HEK293 (cell line): Measurements from ENCODE around the gene PPIP5K2.

ENCODE experiments used
- ZNF121 ChIP-seq: fragments of 450-650 bp; formaldehyde crosslinking; IDR thresholded peaks from 2 replicates; pipeline ENCODE4 v1.5.1; 2016; ENCODE audit warnings: missing biosample characterization, missing genetic modification characterization
- ZNF239 ChIP-seq: fragments of 450-650 bp; formaldehyde crosslinking; IDR thresholded peaks from 2 replicates; pipeline ENCODE4 v1.5.1; 2016; ENCODE audit warnings: missing biosample characterization, missing genetic modification characterization
- ZNF24 ChIP-seq: fragments of 450-650 bp; formaldehyde crosslinking; IDR thresholded peaks from 2 replicates; pipeline ENCODE4 v1.5.1; 2016; ENCODE audit warnings: missing biosample characterization, missing genetic modification characterization
- ZNF362 ChIP-seq: fragments of 450-650 bp; formaldehyde crosslinking; IDR thresholded peaks from 2 replicates; pipeline ENCODE4 v1.5.1; 2016; ENCODE audit warnings: missing biosample characterization, missing genetic modification characterization
- ZSCAN18 ChIP-seq: fragments of 450-650 bp; formaldehyde crosslinking; IDR thresholded peaks from 2 replicates; pipeline ENCODE4 v1.5.1; 2016; ENCODE audit warnings: missing biosample characterization, missing genetic modification characterization

DNA sequence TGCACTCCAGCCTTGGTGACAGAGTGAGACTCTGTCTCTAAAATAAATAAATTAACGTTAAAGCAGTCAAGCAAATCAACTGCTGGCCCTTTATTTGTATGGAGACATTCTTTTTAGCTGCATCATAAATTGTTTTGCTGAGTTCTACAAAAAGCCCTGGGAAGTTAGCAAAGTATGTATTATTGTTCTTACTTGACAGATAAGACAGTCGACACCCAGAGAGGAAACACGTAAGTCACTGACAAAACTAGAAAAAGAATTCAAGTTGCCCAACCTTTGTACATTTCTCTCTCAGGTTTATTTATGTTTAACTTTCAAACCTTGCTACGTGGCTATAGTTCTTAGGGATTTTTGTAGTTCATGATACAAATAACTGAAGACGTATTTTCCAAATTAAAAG lies 98.1 kb downstream of the PPIP5K2 start:
- no peak for TF ChIP-seq ZNF362 (tag by site-specific recombination)
- TF ChIP-seq ZNF24 (tag by site-specific recombination) = no peak
- TF ChIP-seq ZNF121 (tag by site-specific recombination) = no peak
- TF ChIP-seq ZSCAN18 = no peak
- no peak for TF ChIP-seq ZNF239
